H9 (cell line): ENCODE data around the gene MYOF. TPM values are rescaled to one million over a fixed set of nuclear protein-coding genes. Genes with fewer than 3 reads are reported as not detected.

ENCODE experiments used
- DNase-seq: peaks from one replicate; pipeline ENCODE4 v3.0.0-alpha.2; 2017
- H2AFZ ChIP-seq: one replicate; pipeline ENCODE4 v1.6.1; 2013; ENCODE audit warnings: mild to moderate bottlenecking, low read length, control low read depth, moderate library complexity
- H2AK5ac ChIP-seq: 2 replicates; pipeline ENCODE4 v1.6.1; 2013; ENCODE audit warnings: low read length, control low read depth, mixed read lengths; ENCODE audit not compliant: insufficient read length
- H2BK120ac ChIP-seq: one replicate; pipeline ENCODE4 v1.6.1; 2013; ENCODE audit warnings: low read depth, mild to moderate bottlenecking, low read length, control low read depth, inconsistent platforms; ENCODE audit not compliant: poor library complexity, severe bottlenecking
- H2BK12ac ChIP-seq: 2 replicates; pipeline ENCODE4 v1.6.1; 2013; ENCODE audit warnings: low read length, control low read depth, mixed read lengths, low read depth; ENCODE audit not compliant: insufficient read length
- H2BK15ac ChIP-seq: 2 replicates; pipeline ENCODE4 v1.6.1; 2013; ENCODE audit warnings: low read depth, low read length, control low read depth
- H2BK20ac ChIP-seq: one replicate; pipeline ENCODE4 v1.6.1; 2013; ENCODE audit warnings: low read depth, mild to moderate bottlenecking, low read length, control low read depth, inconsistent platforms; ENCODE audit not compliant: poor library complexity, severe bottlenecking
- H2BK5ac ChIP-seq: 2 replicates; pipeline ENCODE4 v1.6.1; 2013; ENCODE audit warnings: low read length, control low read depth, mixed read lengths; ENCODE audit not compliant: insufficient read length
- H3K14ac ChIP-seq: 2 replicates; pipeline ENCODE4 v1.6.1; 2013; ENCODE audit warnings: low read length, control low read depth; ENCODE audit not compliant: insufficient read depth
- H3K18ac ChIP-seq: 2 replicates; pipeline ENCODE4 v1.6.1; 2013; ENCODE audit warnings: low read depth, mild to moderate bottlenecking, mixed read lengths, low read length, control low read depth; ENCODE audit not compliant: insufficient read length
- H3K23ac ChIP-seq: 2 replicates; pipeline ENCODE4 v1.6.1; 2013; ENCODE audit warnings: low read length, control low read depth, mixed read lengths, low read depth; ENCODE audit not compliant: insufficient read length
- H3K23me2 ChIP-seq: 2 replicates; pipeline ENCODE4 v1.6.1; 2013; ENCODE audit warnings: low read depth, mild to moderate bottlenecking, mixed read lengths, low read length, control low read depth; ENCODE audit not compliant: insufficient read length, poor library complexity, severe bottlenecking
- H3K27ac ChIP-seq: 2 replicates; pipeline ENCODE4 v1.5.1; 2013; ENCODE audit warnings: low read length, control low read depth, mixed read lengths, low read depth; ENCODE audit not compliant: insufficient read length
- H3K27me3 ChIP-seq: 2 replicates; pipeline ENCODE4 v1.6.1; 2013; ENCODE audit warnings: low read length, control low read depth, inconsistent platforms; ENCODE audit not compliant: insufficient read depth
- H3K4ac ChIP-seq: 2 replicates; pipeline ENCODE4 v1.6.1; 2013; ENCODE audit warnings: low read depth, mild to moderate bottlenecking, control low read depth, inconsistent platforms, low read length, moderate library complexity
- H3K4me1 ChIP-seq: 2 replicates; pipeline ENCODE4 v1.6.1; 2013; ENCODE audit warnings: low read length, control low read depth, inconsistent platforms; ENCODE audit not compliant: insufficient read depth
- H3K4me2 ChIP-seq: 2 replicates; pipeline ENCODE4 v1.6.1; 2013; ENCODE audit warnings: low read length, control low read depth, mixed read lengths; ENCODE audit not compliant: insufficient read length, insufficient read depth
- H3K56ac ChIP-seq: 2 replicates; pipeline ENCODE4 v1.6.1; 2013; ENCODE audit warnings: low read depth, mild to moderate bottlenecking, mixed read lengths, low read length, control low read depth; ENCODE audit not compliant: insufficient read length
- H3K79me1 ChIP-seq: 2 replicates; pipeline ENCODE4 v1.6.1; 2013; ENCODE audit warnings: low read depth, mild to moderate bottlenecking, moderate library complexity, low read length, control low read depth, inconsistent platforms; ENCODE audit not compliant: insufficient read depth, poor library complexity, severe bottlenecking
- H3K79me2 ChIP-seq: 2 replicates; pipeline ENCODE4 v1.6.1; 2013; ENCODE audit warnings: low read length, control low read depth, inconsistent platforms; ENCODE audit not compliant: insufficient read depth
- H3K9ac ChIP-seq: 2 replicates; pipeline ENCODE4 v1.6.1; 2013; ENCODE audit warnings: low read length, control low read depth, mixed read lengths; ENCODE audit not compliant: insufficient read length; ENCODE audit errors: extremely low read depth
- H3K9me3 ChIP-seq: one replicate; pipeline ENCODE4 v1.6.1; 2013; ENCODE audit warnings: low read depth, low read length, inconsistent platforms; ENCODE audit not compliant: control insufficient read depth
- H3T11ph ChIP-seq: one replicate; pipeline ENCODE4 v1.6.1; 2013; ENCODE audit warnings: mild to moderate bottlenecking, low read length, control low read depth, inconsistent platforms
- H4K20me1 ChIP-seq: one replicate; pipeline ENCODE4 v1.6.1; 2013; ENCODE audit not compliant: control insufficient read depth, insufficient read length, insufficient read depth
- H4K5ac ChIP-seq: 2 replicates; pipeline ENCODE4 v1.6.1; 2013; ENCODE audit warnings: low read depth, mild to moderate bottlenecking, mixed read lengths, low read length, control low read depth; ENCODE audit not compliant: insufficient read length
- H4K8ac ChIP-seq: replicated peaks from 2 replicates; pipeline ENCODE4 v1.6.1; 2013; ENCODE audit warnings: low read length, control low read depth, mixed read lengths, low read depth; ENCODE audit not compliant: insufficient read length
- H4K91ac ChIP-seq: 2 replicates; pipeline ENCODE4 v1.6.1; 2013; ENCODE audit warnings: low read depth, mild to moderate bottlenecking, moderate library complexity, mixed read lengths, low read length, control low read depth; ENCODE audit not compliant: insufficient read length
- H3K27ac Mint-ChIP-seq, 3 experiments: 2 replicates in 2 of 3; 3 replicates in 1 of 3; pipeline ENCODE4 v1.8.0; 2020 to 2021; ENCODE audit warnings: mixed read lengths in 3 of 3, mild to moderate bottlenecking in 1 of 3, moderate library complexity in 1 of 3
- H3K27me3 Mint-ChIP-seq: 2 replicates; pipeline ENCODE4 v1.8.0; 2021; ENCODE audit warnings: low read depth, mild to moderate bottlenecking, moderate library complexity, mixed read lengths
- H3K36me3 Mint-ChIP-seq, 3 experiments: 2 replicates in 2 of 3; 3 replicates in 1 of 3; pipeline ENCODE4 v1.8.0; 2020 to 2021; ENCODE audit warnings: low read depth in 3 of 3, mixed read lengths in 3 of 3; ENCODE audit not compliant: insufficient read depth in 1 of 3
- H3K4me1 Mint-ChIP-seq, 2 experiments: 2 replicates each; pipeline ENCODE4 v1.8.0; 2020; ENCODE audit warnings: mixed read lengths in 2 of 2
- H3K4me3 Mint-ChIP-seq, 2 experiments: 2 replicates in 1 of 2; 3 replicates in 1 of 2; pipeline ENCODE4 v1.8.0; 2020 to 2021; ENCODE audit warnings: mild to moderate bottlenecking in 2 of 2, mixed read lengths in 2 of 2, moderate library complexity in 1 of 2
- H3K9me3 Mint-ChIP-seq, 2 experiments: 2 replicates in 1 of 2; 3 replicates in 1 of 2; pipeline ENCODE4 v1.8.0; 2020; ENCODE audit warnings: mild to moderate bottlenecking in 2 of 2, mixed read lengths in 2 of 2, moderate library complexity in 1 of 2
- WGBS: extraction: QIAGEN DNeasy Blood & Tissue Kit; methylation state at CpG from one replicate; pipeline ENCODE4 v1.1.7; 2013; ENCODE audit warnings: missing lambda C conversion rate, low lambda C conversion rate, mixed read lengths; ENCODE audit not compliant: insufficient read length; ENCODE audit errors: extremely low coverage; 5-methylcytosine and 5-hydroxymethylcytosine counted together
- total RNA-seq: library from RNA; stranded (reverse); gene quantifications from 2 replicates; pipeline ENCODE4 v1.2.1, GENCODE V29; 2021
- TF ChIP-seq, protein P1 (sequence below): fragments of 200-600 bp; sonication (generic); conservative IDR thresholded peaks from 3 replicates; pipeline ENCODE4 v1.8.0; 2021; ENCODE audit warnings: antibody characterized with exemption, mild to moderate bottlenecking

MYOF gene
- total RNA-seq, 1 experiment from 2014 or later: 2.8 TPM

DNA sequence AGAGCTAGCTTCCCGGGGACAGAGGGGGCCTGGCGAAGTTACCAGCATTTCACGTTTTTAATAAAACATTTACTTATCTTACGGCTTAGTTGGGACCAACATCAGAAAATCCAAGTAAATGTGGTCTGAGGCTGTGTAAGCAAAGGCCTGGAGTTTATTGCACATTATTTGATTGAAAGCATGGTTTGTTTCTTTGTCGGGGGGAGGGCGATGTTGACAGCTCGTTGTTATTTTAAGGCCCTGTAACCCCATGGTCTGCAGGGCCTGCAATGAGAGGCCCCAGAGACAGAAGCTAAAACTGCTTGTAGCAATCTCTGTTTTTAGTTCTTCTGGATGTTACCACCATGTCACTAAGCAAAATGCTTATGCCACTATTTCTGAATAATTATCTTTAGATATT, 88.9 kb downstream of the MYOF start:
- no peaks in the 10 kb centered on the region for H3K27me3 ChIP-seq
- TF ChIP-seq, protein P1, sequence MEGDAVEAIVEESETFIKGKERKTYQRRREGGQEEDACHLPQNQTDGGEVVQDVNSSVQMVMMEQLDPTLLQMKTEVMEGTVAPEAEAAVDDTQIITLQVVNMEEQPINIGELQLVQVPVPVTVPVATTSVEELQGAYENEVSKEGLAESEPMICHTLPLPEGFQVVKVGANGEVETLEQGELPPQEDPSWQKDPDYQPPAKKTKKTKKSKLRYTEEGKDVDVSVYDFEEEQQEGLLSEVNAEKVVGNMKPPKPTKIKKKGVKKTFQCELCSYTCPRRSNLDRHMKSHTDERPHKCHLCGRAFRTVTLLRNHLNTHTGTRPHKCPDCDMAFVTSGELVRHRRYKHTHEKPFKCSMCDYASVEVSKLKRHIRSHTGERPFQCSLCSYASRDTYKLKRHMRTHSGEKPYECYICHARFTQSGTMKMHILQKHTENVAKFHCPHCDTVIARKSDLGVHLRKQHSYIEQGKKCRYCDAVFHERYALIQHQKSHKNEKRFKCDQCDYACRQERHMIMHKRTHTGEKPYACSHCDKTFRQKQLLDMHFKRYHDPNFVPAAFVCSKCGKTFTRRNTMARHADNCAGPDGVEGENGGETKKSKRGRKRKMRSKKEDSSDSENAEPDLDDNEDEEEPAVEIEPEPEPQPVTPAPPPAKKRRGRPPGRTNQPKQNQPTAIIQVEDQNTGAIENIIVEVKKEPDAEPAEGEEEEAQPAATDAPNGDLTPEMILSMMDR: no peak
- no peak overlapping the region for H3K56ac ChIP-seq
- no peak overlapping the region for H4K91ac ChIP-seq
- H3K23me2 ChIP-seq: no peaks in the 10 kb centered on the region
- no peak overlapping the region for H3K18ac ChIP-seq
- no peak overlapping the region for H2AFZ ChIP-seq
- no peaks in the 10 kb centered on the region for H3K4me1 ChIP-seq
- H3T11ph ChIP-seq: no peak overlapping the region
- no peak overlapping the region for H2AK5ac ChIP-seq
- no peak overlapping the region for H3K9ac ChIP-seq
- H2BK5ac ChIP-seq: no peak overlapping the region
- H3K27me3 Mint-ChIP-seq: peaks cover 2% of the 10 kb centered on the region; the same call in 1 of the 2 replicates
- no peaks in the 10 kb centered on the region for H3K79me2 ChIP-seq
- no peak overlapping the region for H3K14ac ChIP-seq
- H3K4me3 Mint-ChIP-seq: no peak overlapping the region
- no peak overlapping the region for H2BK120ac ChIP-seq
- no peaks in the 10 kb centered on the region for H3K79me1 ChIP-seq
- H3K9me3 Mint-ChIP-seq: no peaks in the 10 kb centered on the region
- H3K36me3 Mint-ChIP-seq: no peaks in the 10 kb centered on the region
- H3K4me1 Mint-ChIP-seq: peaks cover 11 to 13% of the 10 kb centered on the region in 2 experiments
- H2BK15ac ChIP-seq: no peak overlapping the region
- H3K4me2 ChIP-seq: no peak overlapping the region
- no peaks in the 10 kb centered on the region for H3K9me3 ChIP-seq
- no peak overlapping the region for H4K5ac ChIP-seq
- H4K20me1 ChIP-seq: no peaks in the 10 kb centered on the region
- no peak overlapping the region for H3K27ac Mint-ChIP-seq
- H2BK20ac ChIP-seq: no peak overlapping the region
- DNase-seq: no peak
- H3K23ac ChIP-seq: no peak overlapping the region
- H3K27ac ChIP-seq: no peak overlapping the region
- H3K4ac ChIP-seq: no peak overlapping the region
- no CpG with 5 or more reads among the region's 7 CpGs for WGBS
- no peak overlapping the region for H2BK12ac ChIP-seq
- H4K8ac ChIP-seq: no peak overlapping the region
